MM.1S (cell line): ENCODE measurements around the gene CACNA1H.

Experiments used
- EZH2 ChIP-seq: fragments of 300-600 bp; sonication (generic); optimal IDR thresholded peaks from 2 replicates; pipeline ENCODE3; 2017; ENCODE audit warnings: low read depth, mild to moderate bottlenecking, antibody characterized with exemption, low read length, mixed read lengths
- EZH2phosphoT487 ChIP-seq: fragments of 300-600 bp; sonication (generic); IDR thresholded peaks from 2 replicates; pipeline ENCODE4 v1.6.1; 2018; ENCODE audit warnings: antibody characterized with exemption, low read length
- TF ChIP-seq, protein P1 (sequence below): fragments of 300-600 bp; sonication (generic); IDR thresholded peaks from 2 replicates; pipeline ENCODE4 v1.5.1; 2016; ENCODE audit warnings: antibody characterized with exemption, low read length, mixed read lengths

DNA sequence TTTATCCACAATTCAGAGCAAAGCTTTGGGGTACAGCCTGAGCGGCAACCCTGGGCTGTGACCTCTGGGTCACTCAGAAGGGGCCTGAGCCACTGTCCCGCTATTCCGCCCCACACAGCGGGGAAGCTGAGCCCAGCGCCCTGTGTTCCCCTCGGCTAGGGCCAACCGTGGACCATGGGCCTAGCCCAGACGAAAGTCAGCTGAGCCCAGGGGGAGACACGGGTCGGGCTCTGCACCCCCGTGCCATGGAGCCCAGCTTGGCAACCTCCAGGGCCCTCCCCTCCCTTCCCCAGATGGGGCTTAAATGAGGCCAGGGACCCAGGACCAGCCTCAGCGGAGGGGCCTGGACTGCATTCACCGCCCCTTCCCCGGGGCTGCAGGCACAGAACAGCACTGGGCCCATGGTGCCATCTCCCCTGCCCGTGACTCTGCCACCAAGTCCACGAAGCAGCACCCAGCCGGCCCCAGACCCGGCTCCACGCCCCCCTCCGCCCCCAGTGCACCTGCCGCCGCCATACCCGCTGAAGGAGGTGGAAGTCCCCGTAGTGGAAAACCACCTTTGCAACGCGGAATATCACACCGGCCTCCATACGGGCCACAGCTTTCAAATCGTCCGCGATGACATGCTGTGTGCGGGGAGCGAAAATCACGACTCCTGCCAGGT, 104.8 kb downstream of the CACNA1H start:
- TF ChIP-seq, protein P1, sequence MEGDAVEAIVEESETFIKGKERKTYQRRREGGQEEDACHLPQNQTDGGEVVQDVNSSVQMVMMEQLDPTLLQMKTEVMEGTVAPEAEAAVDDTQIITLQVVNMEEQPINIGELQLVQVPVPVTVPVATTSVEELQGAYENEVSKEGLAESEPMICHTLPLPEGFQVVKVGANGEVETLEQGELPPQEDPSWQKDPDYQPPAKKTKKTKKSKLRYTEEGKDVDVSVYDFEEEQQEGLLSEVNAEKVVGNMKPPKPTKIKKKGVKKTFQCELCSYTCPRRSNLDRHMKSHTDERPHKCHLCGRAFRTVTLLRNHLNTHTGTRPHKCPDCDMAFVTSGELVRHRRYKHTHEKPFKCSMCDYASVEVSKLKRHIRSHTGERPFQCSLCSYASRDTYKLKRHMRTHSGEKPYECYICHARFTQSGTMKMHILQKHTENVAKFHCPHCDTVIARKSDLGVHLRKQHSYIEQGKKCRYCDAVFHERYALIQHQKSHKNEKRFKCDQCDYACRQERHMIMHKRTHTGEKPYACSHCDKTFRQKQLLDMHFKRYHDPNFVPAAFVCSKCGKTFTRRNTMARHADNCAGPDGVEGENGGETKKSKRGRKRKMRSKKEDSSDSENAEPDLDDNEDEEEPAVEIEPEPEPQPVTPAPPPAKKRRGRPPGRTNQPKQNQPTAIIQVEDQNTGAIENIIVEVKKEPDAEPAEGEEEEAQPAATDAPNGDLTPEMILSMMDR = no peak
- TF ChIP-seq EZH2 (no peak), EZH2phosphoT487 (no peak)
